HCT116 (cell line): ENCODE data around the gene CAPN1. TPM values are rescaled to one million over a fixed set of nuclear protein-coding genes. Genes with fewer than 3 reads are reported as not detected.

Source experiments
- ATAC-seq: fragments of 200-7000 bp; cut with Tn5 transposase; 2 replicates; pipeline ENCODE4 v1.9.1; 2020; ENCODE audit warnings: mild to moderate bottlenecking, moderate library complexity
- BruUV-seq: library from RNA; stranded (reverse); fragments of 400-500 nt; replicated peaks from 2 replicates; lab custom pipeline; 2021; lab: Mats Ljungman, UMichigan
- CTCF ChIA-PET: fragments of 300-600 bp; sonication (Branson Sonifier 250); formaldehyde crosslinking; loops from one replicate; lab custom pipeline; 2021; ENCODE audit warnings: antibody characterized with exemption; lab: Charles Lee
- POLR2A ChIA-PET: fragments of 300-600, 350-600 bp; sonication (Branson Sonifier 250); formaldehyde crosslinking; loops from one replicate; lab custom pipeline; 2021; ENCODE audit warnings: antibody characterized with exemption; lab: Charles Lee
- RAD21 ChIA-PET, 2 experiments: fragments of 300-600 bp; sonication (Branson Sonifier 250); formaldehyde crosslinking; loops; one replicate each; lab custom pipeline; 2023; ENCODE audit warnings: low total read pairs in 2 of 2; ENCODE audit not compliant: uncharacterized antibody in 2 of 2, unreplicated experiment in 2 of 2, low non-redundant PET in 1 of 2; lab: Charles Lee
- DNase-seq: peaks from one replicate; pipeline ENCODE4 v3.0.0-alpha.2; 2010; ENCODE audit warnings: low read depth, low spot score
- H2AFZ ChIP-seq: fragments of 200-600 bp; shearing (Covaris generic), sonication (generic); 2 replicates; pipeline ENCODE4 v1.6.1; 2017; ENCODE audit warnings: low read depth, mixed run types, mixed read lengths, antibody characterized with exemption, low read length; ENCODE audit not compliant: poor library complexity, severe bottlenecking
- H3K27ac ChIP-seq: 2 replicates; pipeline ENCODE4 v1.5.1; 2012; ENCODE audit warnings: low read depth, low read length
- H3K27me3 ChIP-seq: fragments of 200-600 bp; sonication (generic); 2 replicates; pipeline ENCODE4 v1.6.1; 2016; ENCODE audit warnings: mixed run types, low read length, mixed read lengths; ENCODE audit not compliant: insufficient read depth
- H3K36me3 ChIP-seq, 2 experiments: fragments of 200-500 bp in 1 of 2; fragments of 200-600 bp in 1 of 2; sonication (Bioruptor generic) in 1 of 2; sonication (generic) in 1 of 2; 2 replicates each; pipeline versions ENCODE4 v1.5.1 to v1.6.1; 2014 to 2016; ENCODE audit warnings: low read length in 2 of 2, inconsistent platforms in 1 of 2, mixed read lengths in 1 of 2, mixed run types in 1 of 2; ENCODE audit not compliant: insufficient read depth in 2 of 2, control insufficient read depth in 1 of 2
- H3K4me1 ChIP-seq, 2 experiments: fragments of 200-600 bp in 1 of 2; sonication (generic) in 1 of 2; 2 replicates each; pipeline versions ENCODE4 v1.5.1 to v1.6.1; 2012 to 2017; ENCODE audit warnings: low read length in 2 of 2, inconsistent platforms in 1 of 2, mild to moderate bottlenecking in 1 of 2, mixed read lengths in 1 of 2, mixed run types in 1 of 2, moderate library complexity in 1 of 2; ENCODE audit not compliant: insufficient read depth in 2 of 2, control insufficient read depth in 1 of 2
- H3K4me2 ChIP-seq: fragments of 200-600 bp; sonication (generic); 2 replicates; pipeline ENCODE4 v1.6.1; 2017; ENCODE audit warnings: mixed run types, low read length, mixed read lengths
- H3K4me3 ChIP-seq, 2 experiments: fragments of 200-600 bp in 1 of 2; sonication (generic) in 1 of 2; replicated peaks in 1 of 2; 2 replicates each; pipeline ENCODE4 v1.5.1; 2011 to 2016; ENCODE audit warnings: low read length in 2 of 2, control low read depth in 1 of 2, low read depth in 1 of 2, mild to moderate bottlenecking in 1 of 2, mixed read lengths in 1 of 2, mixed run types in 1 of 2
- H3K79me2 ChIP-seq: fragments of 200-600 bp; sonication (generic); 2 replicates; pipeline ENCODE4 v1.6.1; 2017; ENCODE audit warnings: mild to moderate bottlenecking, mixed run types, low read length, moderate library complexity, mixed read lengths; ENCODE audit not compliant: insufficient read depth
- H3K9ac ChIP-seq: fragments of 200-600 bp; sonication (generic); 2 replicates; pipeline ENCODE4 v1.6.1; 2016; ENCODE audit warnings: low read length, mixed read lengths
- H3K9me2 ChIP-seq: fragments of 200-600 bp; sonication (generic), shearing (Covaris generic); 2 replicates; pipeline ENCODE4 v1.6.1; 2017; ENCODE audit warnings: mixed run types, mild to moderate bottlenecking, moderate library complexity; ENCODE audit not compliant: insufficient read depth
- H3K9me3 ChIP-seq, 2 experiments: fragments of 200-500 bp in 1 of 2; fragments of 200-600 bp in 1 of 2; sonication (Bioruptor generic) in 1 of 2; sonication (generic) in 1 of 2; 2 replicates each; pipeline ENCODE4 v1.6.1; 2014 to 2017; ENCODE audit warnings: low read length in 2 of 2, mixed read lengths in 2 of 2, inconsistent platforms in 1 of 2, low read depth in 1 of 2, mild to moderate bottlenecking in 1 of 2, mixed run types in 1 of 2, moderate library complexity in 1 of 2; ENCODE audit not compliant: control insufficient read depth in 1 of 2, insufficient read depth in 1 of 2
- H4K20me1 ChIP-seq: fragments of 200-600 bp; sonication (generic), shearing (Covaris generic); 2 replicates; pipeline ENCODE4 v1.6.1; 2017; ENCODE audit warnings: mixed run types, mild to moderate bottlenecking, moderate library complexity; ENCODE audit not compliant: insufficient read depth
- ATF3 ChIP-seq: IDR thresholded peaks from 2 replicates; pipeline ENCODE4 v1.6.1; 2012
- CBX3 ChIP-seq: IDR thresholded peaks from 2 replicates; pipeline ENCODE4 v1.6.1; 2012; ENCODE audit warnings: low read depth
- CTCF ChIP-seq, 3 experiments: fragments of 200-600 bp in 1 of 3; sonication (generic) in 1 of 3; IDR thresholded peaks in 2 of 3; conservative IDR thresholded peaks in 1 of 3; 2 replicates each; pipeline ENCODE4 v1.5.1; 2012 to 2017; ENCODE audit warnings: low read depth in 2 of 3, low read length in 2 of 3, antibody characterized with exemption in 1 of 3, borderline replicate concordance in 1 of 3, control low read depth in 1 of 3, mild to moderate bottlenecking in 1 of 3, mixed read lengths in 1 of 3, mixed run types in 1 of 3, moderate library complexity in 1 of 3; ENCODE audit not compliant: insufficient read depth in 1 of 3
- EGR1 ChIP-seq: IDR thresholded peaks from 2 replicates; pipeline ENCODE4 v1.6.1; 2012; ENCODE audit warnings: low read depth
- EZH2 ChIP-seq: fragments of 200-600 bp; sonication (generic); IDR thresholded peaks from 2 replicates; pipeline ENCODE4 v1.6.1; 2017; ENCODE audit warnings: antibody characterized with exemption, mixed run types
- FOSL1 ChIP-seq: IDR thresholded peaks from 2 replicates; pipeline ENCODE4 v1.6.1; 2012; ENCODE audit warnings: low read depth
- JUND ChIP-seq: IDR thresholded peaks from 2 replicates; pipeline ENCODE4 v1.6.1; 2012
- MAX ChIP-seq: IDR thresholded peaks from 2 replicates; pipeline ENCODE4 v1.6.1; 2012
- POLR2A ChIP-seq: IDR thresholded peaks from 2 replicates; pipeline ENCODE4 v1.7.0; 2011; ENCODE audit warnings: borderline replicate concordance; ENCODE audit not compliant: insufficient read depth, insufficient read length; ENCODE audit errors: extremely low read depth
- POLR2AphosphoS5 ChIP-seq: IDR thresholded peaks from 2 replicates; pipeline ENCODE4 v1.6.1; 2011; ENCODE audit warnings: mild to moderate bottlenecking, low read depth, low read length, moderate library complexity
- RAD21 ChIP-seq: IDR thresholded peaks from 2 replicates; pipeline ENCODE4 v1.6.1; 2012; ENCODE audit warnings: low read depth, mild to moderate bottlenecking
- SIN3A ChIP-seq: IDR thresholded peaks from 2 replicates; pipeline ENCODE4 v1.6.1; 2012; ENCODE audit warnings: low read depth
- SP1 ChIP-seq: IDR thresholded peaks from 2 replicates; pipeline ENCODE4 v1.6.1; 2012; ENCODE audit warnings: low read depth
- SRF ChIP-seq: IDR thresholded peaks from 2 replicates; pipeline ENCODE4 v1.6.1; 2012; ENCODE audit warnings: low read depth
- TCF7L2 ChIP-seq: IDR thresholded peaks from 2 replicates; pipeline ENCODE4 v1.7.0; 2011; ENCODE audit warnings: borderline replicate concordance, inconsistent platforms; ENCODE audit not compliant: insufficient read depth, insufficient read length; ENCODE audit errors: extremely low read depth
- ZBTB33 ChIP-seq: IDR thresholded peaks from 2 replicates; pipeline ENCODE4 v1.6.1; 2011; ENCODE audit warnings: mild to moderate bottlenecking, low read length, moderate library complexity; ENCODE audit not compliant: insufficient replicate concordance; ENCODE audit errors: extremely low read depth
- ZFX ChIP-seq: fragments of 450-650 bp; IDR thresholded peaks from 2 replicates; pipeline ENCODE4 v1.6.1; 2017
- ZNF274 ChIP-seq: fragments of 200-500 bp; sonication (Bioruptor generic); IDR thresholded peaks from 2 replicates; pipeline ENCODE4 v1.6.1; 2014; ENCODE audit warnings: mild to moderate bottlenecking, low read depth, low read length, inconsistent platforms
- intact Hi-C: fragments of 100-400 bp; cut with micrococcal nuclease; formaldehyde crosslinking; loops from 2 replicates; pipeline ENCODE4 v1.10.0; 2022
- total RNA-seq: library from RNA; stranded (reverse); gene quantifications from one replicate; pipeline ENCODE4 v1.2.1, GENCODE V29; 2021; ENCODE audit not compliant: unreplicated experiment

Gene CAPN1
- total RNA-seq, 1 experiment from 2014 or later = 279 TPM

- intact Hi-C loops = no loop called here
- CTCF ChIA-PET = no interaction called here
- Histone ChIP-seq H3K27me3 (no peaks in the 10 kb centered on the region), H3K9me3 (no peaks in the 10 kb centered on the region), H3K4me2 (no peak overlapping the region), H3K9ac (no peak overlapping the region), H4K20me1 (no peaks in the 10 kb centered on the region), H3K4me3 (no peak overlapping the region), H3K79me2 (no peaks in the 10 kb centered on the region), H3K4me1 (no peaks in the 10 kb centered on the region; a peak in 1 of 4 replicates), H2AFZ (no peak overlapping the region), H3K27ac (no peak overlapping the region), H3K9me2 (no peaks in the 10 kb centered on the region), H3K36me3 (no peaks in the 10 kb centered on the region)
- POLR2A ChIA-PET = no interaction called here
- BruUV-seq = no TSS peak
- no peak for ATAC-seq
- RAD21 ChIA-PET = no interaction called here
- TF ChIP-seq MAX (no peak), ZFX (no peak), CBX3 (no peak), RAD21 (no peak), EGR1 (no peak), POLR2AphosphoS5 (no peak), POLR2A (no peak), CTCF (IDR thresholded peaks at IDR 0.05 in 2 of 3, conservative IDR thresholded peaks at IDR 0.05 in 1 of 3; ENCODE audit: borderline replicate concordance in 1 of 3, insufficient read depth in 1 of 3, low read depth in 2 of 3, low read length in 2 of 3) (no peak), TCF7L2 (no peak), EZH2 (no peak), ZBTB33 (no peak), FOSL1 (no peak), SRF (no peak), ZNF274 (no peak), SIN3A (no peak), ATF3 (no peak), JUND (no peak), SP1 (no peak)
- DNase-seq = no peak
These were observed 18.0 kb upstream of the CAPN1 start for GRCh38 chr11:65163684-65164083.
